HG03039 (cell line): ENCODE data around the gene MMP12.

Experiments used
- ATAC-seq: cut with Tn5 transposase; IDR thresholded peaks from one replicate; pipeline ENCODE4 v1.9.1; 2021; ENCODE audit warnings: mild to moderate bottlenecking, moderate library complexity; ENCODE audit not compliant: unreplicated experiment

Gene MMP12

GRCh38 chr11:102850973-102851745 lies 23.6 kb downstream of the MMP12 start:
- no peak for ATAC-seq

- ATAC-seq = no peak
Measured at GRCh38 chr11:102849311-102849710, 25.5 kb downstream of the MMP12 start.

GRCh38 chr11:102846292-102846691 lies 28.5 kb downstream of the MMP12 start:
- no peak for ATAC-seq

GRCh38 chr11:102843489-102843888 lies 31.3 kb downstream of the MMP12 start, which contains the start of gene MMP3:
Gene MMP3, minus strand, starts transcription at chr11:102843609. Its CDS starts 63 bp downstream, at chr11:102843546.
- no peak for ATAC-seq

- ATAC-seq = no peak
Measured at GRCh38 chr11:102842930-102843329, 31.9 kb downstream of the MMP12 start.

- ATAC-seq = no peak
Measured at GRCh38 chr11:102840018-102840417, 34.8 kb downstream of the MMP12 start.

GRCh38 chr11:102837646-102838045 lies 37.1 kb downstream of the MMP12 start:
- ATAC-seq = no peak

- no peak for ATAC-seq
Measured at GRCh38 chr11:102837156-102837555, 37.6 kb downstream of the MMP12 start.

GRCh38 chr11:102836290-102836875 lies 38.4 kb downstream of the MMP12 start:
- no peak for ATAC-seq

- no peak for ATAC-seq
Measured at GRCh38 chr11:102833731-102834130, 41.1 kb downstream of the MMP12 start.

- ATAC-seq = no peak
Measured at GRCh38 chr11:102832612-102833011, 42.2 kb downstream of the MMP12 start.

- ATAC-seq = no peak
Measured at GRCh38 chr11:102831489-102832440, 43.0 kb downstream of the MMP12 start.

- no peak for ATAC-seq
Measured at GRCh38 chr11:102831128-102831488, 43.7 kb downstream of the MMP12 start.

GRCh38 chr11:102830001-102830727 lies 44.6 kb downstream of the MMP12 start:
- no peak for ATAC-seq

GRCh38 chr11:102829316-102830000 lies 45.3 kb downstream of the MMP12 start:
- no peak for ATAC-seq

- ATAC-seq = no peak
Measured at GRCh38 chr11:102824556-102824955, 50.2 kb downstream of the MMP12 start.

- no peak for ATAC-seq
Measured at GRCh38 chr11:102819491-102819890, 55.3 kb downstream of the MMP12 start.

- ATAC-seq = no peak
Measured at GRCh38 chr11:102813484-102813883, 61.3 kb downstream of the MMP12 start.
